Brain microvascular endothelial cell (primary cell): ENCODE measurements around the gene PTPRN2.

ENCODE experiments used
- DNase-seq: peaks from one replicate; pipeline ENCODE4 v3.0.0-alpha.2; 2020
- H3K27ac ChIP-seq: fragments of 250-450 bp; sonication (Bioruptor Pico); 2 replicates; pipeline ENCODE4 v1.5.1; 2020; ENCODE audit warnings: mild to moderate bottlenecking, moderate library complexity
- H3K27me3 ChIP-seq: fragments of 250-450 bp; sonication (Bioruptor Pico); replicated peaks from 2 replicates; pipeline ENCODE4 v1.5.1; 2020; ENCODE audit warnings: mild to moderate bottlenecking
- H3K36me3 ChIP-seq: fragments of 250-450 bp; sonication (Bioruptor Pico); replicated peaks from 2 replicates; pipeline ENCODE4 v1.5.1; 2020; ENCODE audit warnings: mild to moderate bottlenecking
- H3K4me3 ChIP-seq: 2 replicates; pipeline ENCODE4 v1.5.1; 2011; ENCODE audit warnings: low read depth, mild to moderate bottlenecking, control low read depth, low read length, moderate library complexity
- CTCF ChIP-seq: IDR thresholded peaks from 2 replicates; pipeline ENCODE4 v1.5.1; 2011; ENCODE audit warnings: low read depth, mild to moderate bottlenecking, moderate library complexity, low read length, control low read depth, inconsistent platforms; ENCODE audit errors: missing control alignments
- in situ Hi-C: cut with HindIII; loops from 2 replicates; pipeline ENCODE4 v1.10.0; 2017; ENCODE audit warnings: low sequenced_read_pairs, low pct_ligation_motif_present

The PTPRN2 gene

GRCh38 chr7:157682946-157683746, 904.5 kb downstream of the PTPRN2 start:
- no peak for DNase-seq
- Histone ChIP-seq H3K27ac (no peak overlapping the region), H3K27me3 (peaks cover 38% of the 10 kb centered on the region), H3K4me3 (no peak overlapping the region), H3K36me3 (no peaks in the 10 kb centered on the region)
- in situ Hi-C loops = no loop called here
- no peak for TF ChIP-seq CTCF

- in situ Hi-C loops = no loop called here
These were observed 905.3 kb downstream of the PTPRN2 start for GRCh38 chr7:157682064-157682945.

GRCh38 chr7:157679607-157680006, 908.0 kb downstream of the PTPRN2 start:
- Histone ChIP-seq H3K36me3 (no peaks in the 10 kb centered on the region), H3K4me3 (no peak overlapping the region), H3K27ac (no peak overlapping the region), H3K27me3 (peaks cover 6% of the 10 kb centered on the region)
- in situ Hi-C loops = no loop called here
- DNase-seq = no peak
- TF ChIP-seq CTCF = no peak

More at GRCh38 chr7:157682064-157682945, 905.3 kb downstream of the PTPRN2 start:
- DNase-seq = no peak
- H3K4me3 ChIP-seq = no peak overlapping the region
- H3K27me3 ChIP-seq = peaks cover 32% of the 10 kb centered on the region
- H3K27ac ChIP-seq = no peak overlapping the region
- TF ChIP-seq CTCF = no peak
- H3K36me3 ChIP-seq = no peaks in the 10 kb centered on the region

- in situ Hi-C loops = no loop called here
These were observed 909.1 kb downstream of the PTPRN2 start for GRCh38 chr7:157678501-157678900.

More at GRCh38 chr7:157678501-157678900, 909.1 kb downstream of the PTPRN2 start:
- no peak for TF ChIP-seq CTCF
- no peak for DNase-seq
- no peaks in the 10 kb centered on the region for H3K36me3 ChIP-seq
- H3K27me3 ChIP-seq = peaks cover 4% of the 10 kb centered on the region
- H3K27ac ChIP-seq = no peak overlapping the region
- no peak overlapping the region for H3K4me3 ChIP-seq
